Calu3 (cell line): ENCODE measurements around the gene RAB40A. TPM values are rescaled to one million over a fixed set of nuclear protein-coding genes. Genes with fewer than 3 reads are reported as not detected.
A peak's percentile ranks its signal among the peaks of the same experiment; 100 is the strongest.

Source experiments
- BruUV-seq: library from RNA; stranded (reverse); fragments of 400-500 nt; replicated peaks from 2 replicates; lab custom pipeline; 2021; lab: Mats Ljungman, UMichigan
- CTCF ChIA-PET: fragments of 300-600 bp; sonication (Branson Sonifier 250); formaldehyde crosslinking; loops from one replicate; lab custom pipeline; 2022; ENCODE audit warnings: antibody characterized with exemption; lab: Charles Lee
- DNase-seq: peaks from one replicate; pipeline ENCODE4 v3.0.0; 2022
- H3K27ac Mint-ChIP-seq: one replicate; pipeline ENCODE4 v1.8.0; 2022; ENCODE audit warnings: mixed read lengths; ENCODE audit not compliant: unreplicated experiment
- H3K27me3 Mint-ChIP-seq: one replicate; pipeline ENCODE4 v1.8.0; 2022; ENCODE audit warnings: mixed read lengths; ENCODE audit not compliant: unreplicated experiment
- H3K36me3 Mint-ChIP-seq: one replicate; pipeline ENCODE4 v1.8.0; 2022; ENCODE audit warnings: mild to moderate bottlenecking, moderate library complexity, mixed read lengths; ENCODE audit not compliant: insufficient read depth, unreplicated experiment
- H3K4me1 Mint-ChIP-seq: one replicate; pipeline ENCODE4 v1.8.0; 2022; ENCODE audit warnings: mild to moderate bottlenecking, low read depth, mixed read lengths; ENCODE audit not compliant: unreplicated experiment
- H3K4me3 Mint-ChIP-seq: one replicate; pipeline ENCODE4 v1.8.0; 2022; ENCODE audit warnings: mild to moderate bottlenecking, low read depth, moderate library complexity, mixed read lengths; ENCODE audit not compliant: unreplicated experiment
- H3K9me3 Mint-ChIP-seq: one replicate; pipeline ENCODE4 v1.8.0; 2022; ENCODE audit warnings: low read depth, mixed read lengths; ENCODE audit not compliant: unreplicated experiment
- intact Hi-C: fragments of 100-400 bp; cut with micrococcal nuclease; formaldehyde crosslinking; loops from one replicate; pipeline ENCODE4 v1.10.0; 2022; ENCODE audit not compliant: unreplicated experiment
- total RNA-seq: library from RNA; stranded (reverse); gene quantifications from 2 replicates; pipeline ENCODE4 v1.2.3, GENCODE V29; 2022
- TF ChIP-seq, protein P1 (sequence below): fragments of 200-600 bp; IDR thresholded peaks from one replicate; pipeline ENCODE4 v1.8.0; 2022; ENCODE audit warnings: antibody characterized with exemption; ENCODE audit not compliant: unreplicated experiment

Gene RAB40A
- total RNA-seq, 1 experiment from 2014 or later, result 0.68 TPM

DNA sequence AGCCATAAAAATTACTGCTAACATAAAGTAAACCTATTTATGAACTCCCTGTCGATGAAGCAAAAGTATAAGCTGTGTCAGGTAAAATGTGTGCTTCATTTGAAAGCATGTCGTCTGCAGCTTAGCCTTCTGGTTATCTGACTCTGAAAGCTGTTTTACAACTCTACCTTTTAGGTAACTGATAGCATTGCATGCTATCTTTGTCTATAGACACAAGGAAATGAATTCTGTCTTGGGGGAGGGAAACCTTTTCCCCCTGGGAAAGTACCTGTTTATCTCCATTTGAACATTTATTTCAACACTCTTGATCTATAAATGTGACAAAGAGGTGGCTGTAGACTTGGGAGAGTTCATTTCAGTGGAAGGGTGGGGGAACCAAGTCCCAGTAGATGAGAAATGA is 51.4 kb downstream of the RAB40A start:
- intact Hi-C loops, result loop anchor here (10.0 kb wide), 1 partner anchor 513 kb away; no protein-coding TSS in a partner anchor
- Mint-ChIP-seq H3K4me3 (no peak overlapping the region), H3K4me1 (peaks cover 18% of the 10 kb centered on the region), H3K9me3 (no peaks in the 10 kb centered on the region), H3K27me3 (no peaks in the 10 kb centered on the region), H3K36me3 (no peaks in the 10 kb centered on the region), H3K27ac (no peak overlapping the region)
- TF ChIP-seq, protein P1, sequence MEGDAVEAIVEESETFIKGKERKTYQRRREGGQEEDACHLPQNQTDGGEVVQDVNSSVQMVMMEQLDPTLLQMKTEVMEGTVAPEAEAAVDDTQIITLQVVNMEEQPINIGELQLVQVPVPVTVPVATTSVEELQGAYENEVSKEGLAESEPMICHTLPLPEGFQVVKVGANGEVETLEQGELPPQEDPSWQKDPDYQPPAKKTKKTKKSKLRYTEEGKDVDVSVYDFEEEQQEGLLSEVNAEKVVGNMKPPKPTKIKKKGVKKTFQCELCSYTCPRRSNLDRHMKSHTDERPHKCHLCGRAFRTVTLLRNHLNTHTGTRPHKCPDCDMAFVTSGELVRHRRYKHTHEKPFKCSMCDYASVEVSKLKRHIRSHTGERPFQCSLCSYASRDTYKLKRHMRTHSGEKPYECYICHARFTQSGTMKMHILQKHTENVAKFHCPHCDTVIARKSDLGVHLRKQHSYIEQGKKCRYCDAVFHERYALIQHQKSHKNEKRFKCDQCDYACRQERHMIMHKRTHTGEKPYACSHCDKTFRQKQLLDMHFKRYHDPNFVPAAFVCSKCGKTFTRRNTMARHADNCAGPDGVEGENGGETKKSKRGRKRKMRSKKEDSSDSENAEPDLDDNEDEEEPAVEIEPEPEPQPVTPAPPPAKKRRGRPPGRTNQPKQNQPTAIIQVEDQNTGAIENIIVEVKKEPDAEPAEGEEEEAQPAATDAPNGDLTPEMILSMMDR, result no peak
- no TSS peak for BruUV-seq
- CTCF ChIA-PET, result no interaction called here
- no peak for DNase-seq

DNA sequence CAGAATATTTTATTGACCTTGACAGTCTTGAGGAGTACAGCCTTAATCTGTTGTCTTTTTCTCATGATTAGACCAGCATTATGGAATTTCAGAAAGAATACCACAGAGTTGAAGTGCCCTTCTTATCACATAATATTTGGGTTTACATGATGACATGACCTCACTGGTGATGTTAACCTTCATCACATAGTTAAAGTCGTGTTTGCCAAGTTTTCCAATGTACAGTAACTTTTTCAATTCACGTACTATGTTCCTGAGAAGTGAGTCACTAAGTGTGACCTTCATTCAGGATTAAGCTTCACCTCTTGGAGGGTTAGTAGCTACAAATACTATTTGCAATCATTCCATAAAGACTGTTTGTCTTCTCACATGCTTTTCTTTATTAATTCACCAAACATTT is 52.1 kb downstream of the RAB40A start:
- no peak overlapping the region for H3K4me3 Mint-ChIP-seq
- CTCF ChIA-PET, result no interaction called here
- no peak overlapping the region for H3K27ac Mint-ChIP-seq
- BruUV-seq, result no TSS peak
- TF ChIP-seq, protein P1, result no peak
- no peak for DNase-seq
- H3K9me3 Mint-ChIP-seq, result no peaks in the 10 kb centered on the region
- H3K36me3 Mint-ChIP-seq, result no peaks in the 10 kb centered on the region
- peaks cover 18% of the 10 kb centered on the region for H3K4me1 Mint-ChIP-seq
- H3K27me3 Mint-ChIP-seq, result no peaks in the 10 kb centered on the region
- intact Hi-C loops, result loop anchor here (10.0 kb wide), 1 partner anchor 512 kb away; no protein-coding TSS in a partner anchor

DNA sequence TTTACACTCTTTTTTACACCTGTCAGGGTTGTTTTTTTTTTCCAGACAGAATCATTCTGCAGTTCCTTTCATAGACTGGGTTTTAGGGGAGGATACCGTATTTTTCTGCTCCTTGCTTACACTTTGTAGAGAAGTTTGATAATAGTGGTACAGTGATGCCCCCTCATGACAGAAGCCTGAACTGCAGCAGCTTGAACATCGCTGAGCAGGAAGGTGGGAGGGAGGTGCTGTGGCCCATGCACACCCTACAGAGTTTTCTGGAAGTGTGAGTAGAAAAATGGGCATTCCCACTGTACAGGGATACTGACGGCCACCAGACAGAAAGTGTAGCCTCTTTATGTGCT is 54.5 kb downstream of the RAB40A start:
- intact Hi-C loops, result loop anchor here (1.0 to 10.0 kb wide), 3 partner anchors 121 to 510 kb away; no protein-coding TSS in a partner anchor
- CTCF ChIA-PET, result interaction anchor here (0.5 to 2.0 kb wide), 3 partner anchors 77 to 254 kb away, joined by 3 to 10 read pairs (median 10); no protein-coding TSS in a partner anchor
- Mint-ChIP-seq H3K27ac (no peak overlapping the region), H3K36me3 (no peaks in the 10 kb centered on the region), H3K27me3 (no peaks in the 10 kb centered on the region), H3K4me3 (no peak overlapping the region), H3K4me1 (peaks cover 18% of the 10 kb centered on the region), H3K9me3 (no peaks in the 10 kb centered on the region)
- BruUV-seq, result no TSS peak
- TF ChIP-seq, protein P1, result peak; percentile 75
- peak; percentile 78 for DNase-seq

DNA sequence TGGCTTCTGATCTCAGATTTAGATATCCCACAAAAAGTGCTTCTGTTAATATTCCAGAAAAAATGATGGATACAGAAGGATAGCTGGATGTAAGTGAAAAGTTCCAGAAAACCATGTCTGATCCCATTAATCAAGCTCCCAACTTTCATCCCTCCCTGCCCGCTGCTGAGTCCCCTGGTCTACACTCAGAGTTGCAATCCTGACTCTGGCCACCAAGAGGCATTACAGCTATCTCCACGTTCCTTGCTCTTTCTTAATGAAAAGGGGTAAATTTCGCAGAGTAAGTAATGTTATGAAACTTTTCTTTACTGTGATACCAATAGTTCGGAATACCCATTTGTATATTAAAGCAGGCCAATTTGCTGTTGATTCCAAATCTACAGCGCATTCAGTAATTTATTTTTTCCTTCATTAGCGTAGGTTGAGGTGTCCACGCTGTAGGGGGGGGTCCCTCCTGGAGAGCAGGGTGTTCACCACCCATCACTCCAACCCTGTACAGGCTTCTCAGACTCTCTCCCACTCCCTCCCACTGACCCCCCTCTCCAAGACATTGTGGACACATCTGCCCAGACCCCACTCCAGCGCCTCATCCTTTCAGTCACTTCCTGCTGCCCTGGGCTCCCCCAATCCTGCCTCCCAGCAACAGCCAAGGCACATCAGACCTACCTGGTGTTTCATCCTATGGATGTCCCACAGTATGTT is 55.1 kb downstream of the RAB40A start:
- H3K36me3 Mint-ChIP-seq, result no peaks in the 10 kb centered on the region
- no peaks in the 10 kb centered on the region for H3K27me3 Mint-ChIP-seq
- CTCF ChIA-PET, result interaction anchor here (1.9 to 2.0 kb wide), 2 partner anchors 123 to 253 kb away, joined by 10 read pairs; no protein-coding TSS in a partner anchor
- H3K9me3 Mint-ChIP-seq, result peaks cover under 1% of the 10 kb centered on the region
- TF ChIP-seq, protein P1, result no peak
- peaks cover 18% of the 10 kb centered on the region for H3K4me1 Mint-ChIP-seq
- no TSS peak for BruUV-seq
- intact Hi-C loops, result loop anchor here (1.0 to 10.0 kb wide), 3 partner anchors 121 to 509 kb away; no protein-coding TSS in a partner anchor
- peak; percentile 13 for DNase-seq
- no peak overlapping the region for H3K27ac Mint-ChIP-seq
- no peak overlapping the region for H3K4me3 Mint-ChIP-seq
